Measurements from ENCODE around the gene FBXW11. TPM values are rescaled to one million over a fixed set of nuclear protein-coding genes. Genes with fewer than 3 reads are reported as not detected.

Gene FBXW11
- total and polyA plus RNA-seq, 2 of the 13 experiments (the other 11 are each of a cell fraction or from before 2014, with no cell fraction given) = 31.7 to 53.6 TPM

DNA sequence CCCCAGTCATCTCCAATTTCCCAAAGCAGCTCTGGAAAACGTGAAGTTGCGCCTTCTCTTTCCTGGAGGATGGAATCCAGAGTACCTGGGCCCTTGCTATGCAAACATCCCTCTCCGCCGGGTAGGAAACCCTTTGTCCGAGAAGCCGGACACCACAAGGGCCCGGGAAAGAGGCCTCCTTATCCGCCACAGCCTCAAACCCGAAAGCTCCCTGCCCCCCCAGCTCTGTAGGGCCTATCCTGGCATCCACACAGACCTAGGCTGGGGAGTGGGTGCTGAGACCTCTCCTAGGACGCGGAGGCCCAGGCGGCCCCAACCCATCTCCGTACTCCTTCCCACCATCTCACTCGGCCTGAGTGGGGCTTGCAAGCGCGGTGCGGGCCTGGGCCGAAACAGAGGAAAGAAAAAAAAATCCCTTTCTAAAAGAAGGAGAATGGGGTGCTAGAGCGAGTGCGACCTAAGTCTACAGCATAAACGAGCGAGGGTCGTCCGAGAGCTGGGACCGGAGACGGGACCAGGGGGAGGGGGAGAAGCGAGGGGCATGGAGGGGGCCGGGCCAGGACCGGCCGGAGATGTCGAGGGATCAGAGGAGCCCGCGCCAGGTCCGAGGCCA is 624 bp downstream of the FBXW11 start (continued):
- TF ChIP-seq, protein P1, sequence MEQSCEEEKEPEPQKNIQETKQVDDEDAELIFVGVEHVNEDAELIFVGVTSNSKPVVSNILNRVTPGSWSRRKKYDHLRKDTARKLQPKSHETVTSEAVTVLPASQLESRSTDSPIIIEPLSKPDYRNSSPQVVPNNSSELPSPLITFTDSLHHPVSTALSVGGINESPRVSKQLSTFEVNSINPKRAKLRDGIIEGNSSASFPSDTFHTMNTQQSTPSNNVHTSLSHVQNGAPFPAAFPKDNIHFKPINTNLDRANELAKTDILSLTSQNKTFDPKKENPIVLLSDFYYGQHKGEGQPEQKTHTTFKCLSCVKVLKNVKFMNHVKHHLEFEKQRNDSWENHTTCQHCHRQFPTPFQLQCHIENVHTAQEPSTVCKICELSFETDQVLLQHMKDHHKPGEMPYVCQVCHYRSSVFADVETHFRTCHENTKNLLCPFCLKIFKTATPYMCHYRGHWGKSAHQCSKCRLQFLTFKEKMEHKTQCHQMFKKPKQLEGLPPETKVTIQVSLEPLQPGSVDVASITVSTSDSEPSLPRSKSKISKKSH (CRISPR knock-in tag; IDR thresholded peaks at IDR 0.05; ENCODE audit: borderline replicate concordance) = no peak
- TF ChIP-seq, protein P2, sequence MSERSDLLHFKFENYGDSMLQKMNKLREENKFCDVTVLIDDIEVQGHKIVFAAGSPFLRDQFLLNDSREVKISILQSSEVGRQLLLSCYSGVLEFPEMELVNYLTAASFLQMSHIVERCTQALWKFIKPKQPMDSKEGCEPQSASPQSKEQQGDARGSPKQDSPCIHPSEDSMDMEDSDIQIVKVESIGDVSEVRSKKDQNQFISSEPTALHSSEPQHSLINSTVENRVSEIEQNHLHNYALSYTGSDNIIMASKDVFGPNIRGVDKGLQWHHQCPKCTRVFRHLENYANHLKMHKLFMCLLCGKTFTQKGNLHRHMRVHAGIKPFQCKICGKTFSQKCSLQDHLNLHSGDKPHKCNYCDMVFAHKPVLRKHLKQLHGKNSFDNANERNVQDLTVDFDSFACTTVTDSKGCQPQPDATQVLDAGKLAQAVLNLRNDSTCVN (CRISPR knock-in tag; IDR thresholded peaks at IDR 0.05; ENCODE audit: borderline replicate concordance) = peak; percentile 29; the same call in 1 of the 2 replicates
- TF ChIP-seq CAMTA2 (CRISPR knock-in tag; IDR thresholded peaks at IDR 0.05; ENCODE audit: borderline replicate concordance) (no peak), ZNF253 (CRISPR knock-in tag; IDR thresholded peaks at IDR 0.05; ENCODE audit: borderline replicate concordance) (no peak), NFE2L2 (IDR thresholded peaks at IDR 0.05; ENCODE audit: low read length) (no peak), ZBTB1 (CRISPR knock-in tag; IDR thresholded peaks at IDR 0.05; ENCODE audit: borderline replicate concordance) (no peak), REPIN1 (CRISPR knock-in tag; IDR thresholded peaks at IDR 0.05; ENCODE audit: borderline replicate concordance, low read depth) (0 out of 2 replicates have a peak, but pooled peaks have one; percentile 24), ZNF776 (CRISPR knock-in tag; IDR thresholded peaks at IDR 0.05) (no peak), SRSF9 (IDR thresholded peaks at IDR 0.05; ENCODE audit: borderline replicate concordance, insufficient read depth, low read depth, low read length, poor library complexity, severe bottlenecking) (no peak), ZFX (CRISPR knock-in tag; IDR thresholded peaks at IDR 0.05; ENCODE audit: low read depth) (no peak; the same call in 1 of the 2 replicates), ZFP36L1 (CRISPR knock-in tag; IDR thresholded peaks at IDR 0.05) (no peak), GPN1 (CRISPR knock-in tag; IDR thresholded peaks at IDR 0.05; ENCODE audit: borderline replicate concordance) (no peak), KLF15 (CRISPR knock-in tag; IDR thresholded peaks at IDR 0.05; ENCODE audit: borderline replicate concordance) (no peak), ATAD3A (CRISPR knock-in tag; IDR thresholded peaks at IDR 0.05) (no peak), SAFB2 (CRISPR knock-in tag; IDR thresholded peaks at IDR 0.05; ENCODE audit: borderline replicate concordance, low read depth) (no peak), SP2 (CRISPR knock-in tag; IDR thresholded peaks at IDR 0.05) (no peak), ZBTB3 (CRISPR knock-in tag; IDR thresholded peaks at IDR 0.05; ENCODE audit: borderline replicate concordance, low read depth) (no peak; the same call in 1 of the 2 replicates), CEBPB (IDR thresholded peaks at IDR 0.05; ENCODE audit: borderline replicate concordance, low read depth, low read length) (no peak), ZMAT3 (CRISPR knock-in tag; conservative IDR thresholded peaks at IDR 0.05) (no peak), HMG20A (CRISPR knock-in tag; IDR thresholded peaks at IDR 0.05; ENCODE audit: borderline replicate concordance) (no peak), HNF4A (CRISPR knock-in tag; IDR thresholded peaks at IDR 0.05) (no peak), ZNF773 (CRISPR knock-in tag; IDR thresholded peaks at IDR 0.05; ENCODE audit: borderline replicate concordance) (no peak), ZNF101 (CRISPR knock-in tag; IDR thresholded peaks at IDR 0.05; ENCODE audit: borderline replicate concordance, low read depth) (no peak), KDM1A (CRISPR knock-in tag; IDR thresholded peaks at IDR 0.05) (no peak)
- TF ChIP-seq, protein P3, sequence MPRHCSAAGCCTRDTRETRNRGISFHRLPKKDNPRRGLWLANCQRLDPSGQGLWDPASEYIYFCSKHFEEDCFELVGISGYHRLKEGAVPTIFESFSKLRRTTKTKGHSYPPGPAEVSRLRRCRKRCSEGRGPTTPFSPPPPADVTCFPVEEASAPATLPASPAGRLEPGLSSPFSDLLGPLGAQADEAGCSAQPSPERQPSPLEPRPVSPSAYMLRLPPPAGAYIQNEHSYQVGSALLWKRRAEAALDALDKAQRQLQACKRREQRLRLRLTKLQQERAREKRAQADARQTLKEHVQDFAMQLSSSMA (CRISPR knock-in tag; IDR thresholded peaks at IDR 0.05) = 0 out of 2 replicates have a peak, but pooled peaks have one; percentile 3
- TF ChIP-seq, protein P4, sequence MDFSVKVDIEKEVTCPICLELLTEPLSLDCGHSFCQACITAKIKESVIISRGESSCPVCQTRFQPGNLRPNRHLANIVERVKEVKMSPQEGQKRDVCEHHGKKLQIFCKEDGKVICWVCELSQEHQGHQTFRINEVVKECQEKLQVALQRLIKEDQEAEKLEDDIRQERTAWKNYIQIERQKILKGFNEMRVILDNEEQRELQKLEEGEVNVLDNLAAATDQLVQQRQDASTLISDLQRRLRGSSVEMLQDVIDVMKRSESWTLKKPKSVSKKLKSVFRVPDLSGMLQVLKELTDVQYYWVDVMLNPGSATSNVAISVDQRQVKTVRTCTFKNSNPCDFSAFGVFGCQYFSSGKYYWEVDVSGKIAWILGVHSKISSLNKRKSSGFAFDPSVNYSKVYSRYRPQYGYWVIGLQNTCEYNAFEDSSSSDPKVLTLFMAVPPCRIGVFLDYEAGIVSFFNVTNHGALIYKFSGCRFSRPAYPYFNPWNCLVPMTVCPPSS (IDR thresholded peaks at IDR 0.05) = no peak

Data from HepG2 (cell line).